H4 (cell line): ENCODE results near the gene SFMBT2. TPM values are rescaled to one million over a fixed set of nuclear protein-coding genes. Genes with fewer than 3 reads are reported as not detected.
A peak's percentile ranks its signal among the peaks of the same experiment; 100 is the strongest.
"Not testable (repeated sequence)": the region's sequence is repeated elsewhere in the genome, so short reads cannot be mapped to it uniquely, and the experiment has no call there.

Source experiments
- DNase-seq: peaks from one replicate; pipeline ENCODE4 v3.0.0-alpha.2; 2015; ENCODE audit warnings: low spot score
- total RNA-seq: library from RNA; depleted of rRNA; stranded (reverse); fragments of >200 nt; shearing (Covaris generic); gene quantifications from 2 replicates; pipeline ENCODE4 v1.2.3, GENCODE V29; 2014

The SFMBT2 gene
- total RNA-seq, 1 experiment from 2014 or later: 0.85 TPM

DNA sequence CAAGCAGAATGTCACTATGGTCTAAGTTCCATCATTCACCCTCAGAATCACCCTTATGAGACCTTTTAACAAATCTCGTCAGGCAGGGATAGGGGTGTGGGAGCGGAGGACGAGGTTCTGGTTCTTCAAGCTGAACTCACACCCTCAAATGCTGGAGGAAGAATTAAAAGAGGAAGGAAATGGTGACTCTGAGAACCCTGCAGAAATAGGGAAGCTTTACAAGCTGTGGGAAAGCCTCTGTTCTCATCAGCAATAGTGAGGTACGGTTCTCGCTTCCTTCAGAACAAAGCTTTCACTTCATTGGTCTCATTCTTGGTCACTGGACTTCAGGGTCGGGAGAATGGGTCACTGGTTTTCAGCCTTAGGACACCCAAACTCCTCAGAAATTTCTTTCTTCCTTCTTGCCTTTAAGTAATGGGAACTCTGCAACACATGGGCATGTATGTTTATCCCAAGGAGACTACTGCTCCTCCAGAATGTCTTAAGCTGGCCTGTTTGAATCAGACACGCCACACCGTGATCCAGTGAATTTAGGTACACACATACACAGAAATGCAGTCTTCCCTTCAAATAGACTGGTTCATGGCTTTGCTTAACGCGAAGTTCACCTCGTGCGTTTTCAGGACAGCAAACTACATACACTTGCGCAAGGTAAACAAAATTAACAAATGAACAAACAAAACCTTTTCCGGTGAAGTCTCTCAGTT lies 226.0 kb downstream of the SFMBT2 start:
- DNase-seq: no peak

DNA sequence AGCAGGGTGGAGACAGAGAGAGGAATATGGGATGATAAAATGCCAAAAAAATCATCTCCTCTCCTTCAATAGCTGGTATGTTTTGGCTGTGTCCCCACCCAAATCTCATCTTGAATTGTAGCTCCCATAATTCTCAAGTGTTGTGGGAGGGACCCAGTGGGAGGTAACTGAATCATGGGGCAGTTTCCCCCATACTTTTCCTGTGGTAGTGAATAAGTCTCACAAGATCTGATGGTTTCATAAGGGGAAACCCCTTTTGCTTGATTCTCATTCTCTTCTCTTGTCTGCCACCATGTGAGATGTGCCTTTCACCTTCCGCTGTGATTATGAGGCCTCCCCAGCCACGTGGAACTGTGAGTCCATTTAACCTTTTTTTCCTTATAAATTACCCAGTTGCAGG lies 226.7 kb downstream of the SFMBT2 start:
- not testable (repeated sequence) for DNase-seq

DNA sequence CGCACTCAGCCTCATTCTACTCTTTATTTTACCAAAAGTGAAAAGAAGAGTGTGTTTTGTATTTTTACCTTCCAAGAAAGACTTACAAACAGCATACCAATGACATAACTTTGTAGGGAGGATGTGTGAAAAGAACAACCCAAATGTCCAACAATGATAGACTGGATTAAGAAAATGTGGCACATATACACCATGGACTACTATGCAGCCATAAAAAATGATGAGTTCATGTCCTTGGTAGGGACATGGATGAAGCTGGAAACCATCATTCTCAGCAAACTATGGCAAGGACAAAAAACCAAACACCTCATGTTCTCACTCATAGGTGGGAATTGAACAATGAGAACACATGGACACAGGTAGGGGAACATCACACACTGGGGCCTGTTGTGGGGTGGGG lies 228.5 kb downstream of the SFMBT2 start:
- DNase-seq: not testable (repeated sequence)

DNA sequence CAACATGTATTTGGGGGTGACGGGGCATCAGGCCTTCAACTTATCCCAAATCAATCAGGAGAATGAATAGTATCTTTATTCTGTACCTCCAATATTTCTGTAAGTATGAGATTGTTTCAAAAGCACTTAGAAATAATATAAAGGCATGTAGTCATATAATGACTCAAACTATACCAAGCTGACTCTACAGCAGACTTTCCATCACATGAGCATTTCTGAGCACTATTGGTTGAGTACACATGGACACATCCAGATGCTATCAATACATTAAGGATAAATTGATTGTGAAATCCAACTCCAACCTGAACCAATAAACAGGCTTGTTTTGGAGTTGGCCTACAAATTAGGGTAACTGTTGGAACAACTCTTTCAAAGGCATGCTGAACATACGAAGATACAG lies 229.4 kb downstream of the SFMBT2 start:
- no peak for DNase-seq

DNA sequence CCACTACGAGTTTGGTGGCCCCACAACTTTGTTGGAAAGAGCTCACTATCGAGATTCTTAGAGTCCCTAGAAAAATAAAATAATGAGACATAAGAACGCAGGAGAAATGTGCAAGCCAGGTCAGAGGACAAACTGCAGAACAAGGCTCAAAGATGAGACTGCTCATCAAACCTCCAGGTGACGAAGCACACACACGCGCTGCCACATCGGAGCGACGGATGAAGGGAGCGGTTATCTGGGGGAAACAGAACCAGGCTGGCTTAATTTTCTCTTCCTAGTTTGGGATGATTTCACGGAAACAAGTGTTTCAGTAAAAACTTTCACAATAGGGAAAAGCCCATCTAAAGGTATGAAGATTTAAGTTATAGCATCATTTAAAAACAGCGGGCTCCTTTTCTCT lies 231.3 kb downstream of the SFMBT2 start:
- no peak for DNase-seq

DNA sequence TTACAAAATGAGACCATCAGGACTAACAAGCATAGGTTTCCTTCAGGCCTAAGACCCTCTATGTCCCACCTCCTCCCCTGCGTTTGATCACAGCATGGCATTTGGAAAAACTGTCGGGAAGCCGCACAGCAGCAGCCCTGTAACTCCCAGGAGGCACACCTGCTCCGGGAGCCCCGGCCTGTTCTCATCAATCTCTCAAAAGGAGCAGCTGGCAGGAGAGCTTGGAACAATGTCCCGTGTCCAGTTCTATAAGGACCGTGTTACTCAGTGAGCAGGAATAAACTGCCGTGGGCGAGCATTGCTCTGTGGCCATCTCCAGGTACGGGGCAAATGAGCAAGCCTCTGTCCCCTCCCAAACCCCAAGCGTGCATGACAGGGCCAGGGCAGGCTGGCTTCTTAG lies 236.9 kb downstream of the SFMBT2 start:
- no peak for DNase-seq

DNA sequence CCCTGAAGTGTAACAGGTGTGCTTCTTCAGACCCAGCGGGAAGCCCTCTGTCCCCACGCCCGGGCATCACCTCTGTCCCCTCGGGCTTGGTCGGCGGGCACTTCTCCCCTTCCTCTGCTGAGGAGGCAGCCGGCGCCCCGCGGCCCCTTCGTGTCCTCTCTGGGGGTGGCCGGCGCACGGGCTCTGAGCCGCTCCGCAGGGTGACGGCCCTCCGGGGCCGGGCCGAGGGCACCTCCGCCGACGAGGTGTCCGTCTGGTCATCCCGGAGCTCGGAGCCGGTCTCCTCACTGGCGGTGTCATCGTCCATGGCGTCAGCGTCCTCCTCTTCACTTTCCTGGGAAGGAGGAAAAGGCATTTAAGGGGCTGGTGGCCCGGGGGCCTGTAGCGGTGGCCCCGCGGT lies 239.0 kb downstream of the SFMBT2 start:
- no peak for DNase-seq

DNA sequence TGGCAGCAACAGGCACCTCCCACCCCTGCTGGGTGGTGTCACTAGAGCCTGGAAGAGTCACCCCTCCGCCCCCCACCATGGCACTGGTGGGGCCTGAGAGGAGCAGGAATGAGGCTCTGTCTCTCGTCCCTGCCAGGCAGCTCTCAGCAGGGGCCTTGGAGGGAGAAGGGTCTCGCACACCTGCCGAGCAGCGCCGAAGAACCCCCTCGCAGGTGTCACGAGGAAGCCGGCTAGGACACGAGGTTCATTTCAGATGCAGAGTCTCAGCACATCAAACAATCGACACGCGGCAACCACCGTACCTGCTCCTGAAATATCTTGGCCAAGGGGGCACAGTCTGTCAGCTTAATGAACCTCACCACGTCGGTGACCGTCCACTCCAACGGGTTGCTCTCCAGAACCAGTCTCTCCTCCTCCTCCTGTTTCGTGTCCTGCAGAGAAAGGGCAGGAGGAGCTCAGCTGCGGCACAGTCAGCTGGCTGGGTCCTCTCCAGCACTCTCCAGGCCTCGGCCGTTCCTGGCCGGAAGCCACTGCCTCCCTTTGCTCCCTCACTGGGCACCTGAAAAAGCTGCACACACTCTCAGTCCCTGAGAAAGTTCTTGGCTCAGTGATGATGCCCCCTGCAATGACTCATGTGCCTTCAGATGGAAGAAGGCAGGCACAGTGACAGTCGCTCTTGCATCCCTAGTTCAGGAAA lies 240.1 kb downstream of the SFMBT2 start:
- no peak for DNase-seq

DNA sequence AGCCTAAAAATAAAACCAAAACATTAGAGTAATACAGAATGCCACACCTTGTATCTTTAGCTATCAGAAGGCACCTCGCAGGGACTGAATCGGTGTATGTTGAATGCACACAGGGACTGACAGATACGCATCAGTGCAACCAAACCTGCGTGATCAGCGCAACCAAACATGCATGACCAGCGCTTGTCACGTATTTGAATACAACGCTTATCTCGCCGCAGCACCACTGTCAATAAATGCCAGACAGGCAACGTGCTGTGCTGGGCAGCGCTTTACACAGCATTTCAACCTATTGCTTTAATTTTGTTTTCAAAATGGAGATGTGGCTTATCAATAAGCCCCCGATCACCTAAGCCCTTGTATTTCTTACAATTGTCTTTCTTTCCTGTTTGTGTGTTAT lies 242.4 kb downstream of the SFMBT2 start:
- DNase-seq: no peak

DNA sequence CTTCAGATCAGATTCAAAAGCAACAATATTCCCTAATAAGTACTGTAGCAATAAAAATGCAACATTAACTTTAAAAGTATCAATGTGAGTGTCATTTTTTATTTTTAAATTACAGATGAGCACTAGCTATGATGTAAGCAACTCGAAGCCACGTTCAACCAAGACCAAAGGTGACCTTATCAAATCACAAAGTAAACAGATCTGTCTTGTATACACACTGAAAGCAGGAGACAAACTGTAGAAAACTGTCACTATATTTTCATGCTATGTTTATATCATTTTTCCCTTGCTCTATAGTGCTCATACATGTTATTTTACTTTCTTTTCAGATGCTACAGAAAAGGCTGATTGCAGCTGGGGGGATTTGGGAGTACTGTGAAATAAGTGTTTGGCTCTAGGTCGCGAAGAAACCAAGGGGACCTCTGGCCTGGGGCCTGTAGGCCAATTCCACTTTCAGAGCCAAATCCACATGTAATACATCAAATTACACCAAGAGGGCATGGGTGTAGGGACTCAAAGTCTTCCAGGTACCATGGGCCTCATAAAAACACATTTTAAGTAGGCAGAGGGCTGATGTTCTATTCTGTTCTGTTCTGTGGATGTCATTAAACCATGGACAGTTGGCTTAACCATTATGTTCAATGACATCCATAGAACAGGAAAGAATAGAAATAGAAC lies 245.2 kb downstream of the SFMBT2 start:
- DNase-seq: no peak

DNA sequence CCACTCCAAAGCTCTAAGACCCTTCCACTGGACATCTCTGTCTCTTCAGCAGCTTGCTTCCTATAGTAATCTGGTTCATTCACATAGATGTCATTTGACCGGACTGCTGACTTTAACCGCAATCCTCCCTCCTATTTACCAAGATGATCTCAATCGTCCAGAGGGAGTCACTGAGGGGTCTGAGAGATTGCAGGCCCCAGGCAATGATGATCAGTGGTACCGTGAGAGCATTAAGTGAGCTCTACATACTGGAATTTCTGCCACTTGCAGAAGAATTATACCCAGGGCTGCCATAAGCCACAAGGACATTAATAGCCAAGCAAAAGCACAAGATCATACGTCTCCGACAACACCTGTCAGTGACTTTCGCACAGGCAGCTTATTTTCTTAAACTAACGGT lies 245.9 kb downstream of the SFMBT2 start:
- DNase-seq: no peak

DNA sequence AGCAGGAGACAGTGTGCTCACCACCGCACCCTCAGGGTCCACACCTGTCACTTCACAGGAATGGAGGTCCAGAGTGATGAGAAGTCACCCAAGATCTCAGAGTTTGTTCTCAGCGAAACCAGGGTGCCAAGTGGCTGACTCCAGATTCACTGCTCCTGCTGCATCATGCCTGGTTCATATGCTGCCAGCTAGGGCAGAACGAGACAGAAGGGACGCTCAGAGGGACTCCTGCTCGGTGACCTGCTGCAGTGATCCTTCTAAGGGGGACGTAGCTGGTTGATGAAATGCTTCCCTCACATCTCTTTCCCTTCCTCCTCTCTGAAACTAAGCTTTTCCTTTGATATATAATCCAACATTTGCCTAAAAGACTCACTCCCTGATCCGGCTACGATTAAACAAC lies 248.5 kb downstream of the SFMBT2 start:
- DNase-seq: no peak

DNA sequence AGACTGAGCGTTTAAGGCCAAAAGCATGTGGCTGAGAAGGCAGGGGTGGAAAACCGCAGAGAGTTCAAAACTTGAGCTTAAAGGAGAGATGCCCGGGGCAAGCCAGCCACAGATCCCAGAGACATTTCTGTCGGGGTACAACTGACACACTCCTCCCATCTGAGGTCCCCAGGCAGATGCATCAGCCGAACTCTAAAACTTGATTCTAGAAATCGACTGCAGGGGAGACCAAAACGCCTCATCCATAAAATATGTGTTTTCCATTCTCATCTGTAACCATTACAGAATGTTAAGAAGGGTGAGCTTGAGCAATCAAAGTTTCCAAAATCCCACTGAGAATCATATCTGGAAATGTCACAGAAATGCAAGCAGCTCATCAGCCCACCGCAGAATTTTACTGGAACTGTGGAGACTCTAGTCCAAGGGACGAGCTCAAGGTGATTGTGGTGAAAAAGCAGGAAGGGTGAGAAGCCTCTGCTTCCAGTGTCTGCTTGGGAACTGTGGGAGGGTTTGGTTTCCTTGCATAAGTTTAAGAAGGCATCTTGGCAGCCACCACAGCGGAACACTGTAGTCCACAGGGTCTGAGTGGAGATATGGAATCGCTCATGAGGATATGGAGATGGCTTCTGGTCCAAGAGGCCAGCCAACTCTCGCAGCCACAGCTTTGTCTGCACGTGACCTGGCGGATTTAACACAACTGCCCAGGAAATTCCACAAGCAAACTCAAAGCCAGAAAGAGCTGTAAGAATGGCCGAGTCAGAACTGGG lies 249.2 kb downstream of the SFMBT2 start:
- DNase-seq: no peak

DNA sequence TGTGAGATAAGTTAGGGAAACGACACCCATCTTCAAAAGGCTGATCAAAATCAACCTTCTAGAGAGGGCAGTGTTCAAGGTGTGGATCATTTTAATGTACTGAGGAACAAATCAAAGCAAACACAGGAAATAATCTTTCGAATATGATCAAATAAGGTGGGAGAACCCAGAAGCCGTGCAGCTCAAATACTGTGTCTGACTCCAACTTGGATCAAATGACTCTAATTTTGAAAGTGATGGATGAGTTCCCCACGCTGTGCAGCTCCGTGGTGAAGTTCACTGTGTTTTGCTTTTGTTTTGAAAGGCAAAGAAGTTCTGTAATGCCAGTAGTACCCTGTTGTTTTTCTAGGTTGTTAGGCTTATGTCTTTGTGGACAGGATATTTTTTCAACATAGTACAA lies 250.9 kb downstream of the SFMBT2 start:
- no peak for DNase-seq

DNA sequence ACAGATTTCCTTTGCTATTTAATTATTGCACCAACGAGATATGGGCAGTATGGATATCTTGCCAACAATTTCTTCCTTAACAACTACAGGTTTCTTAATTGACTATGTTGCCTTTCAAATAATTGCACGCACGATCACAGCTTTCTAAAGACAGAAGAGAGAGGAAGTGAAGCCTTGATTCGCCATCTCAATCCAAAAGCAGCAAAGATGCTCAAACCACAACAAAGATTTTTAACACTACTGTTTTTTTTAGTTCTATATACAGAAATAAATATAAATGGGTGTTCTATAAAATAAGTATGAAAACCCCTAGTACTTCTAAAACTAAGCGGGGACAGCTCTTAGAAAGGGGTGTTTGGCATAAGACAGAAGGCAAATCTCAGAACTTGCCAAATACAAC lies 251.3 kb downstream of the SFMBT2 start:
- DNase-seq: no peak

DNA sequence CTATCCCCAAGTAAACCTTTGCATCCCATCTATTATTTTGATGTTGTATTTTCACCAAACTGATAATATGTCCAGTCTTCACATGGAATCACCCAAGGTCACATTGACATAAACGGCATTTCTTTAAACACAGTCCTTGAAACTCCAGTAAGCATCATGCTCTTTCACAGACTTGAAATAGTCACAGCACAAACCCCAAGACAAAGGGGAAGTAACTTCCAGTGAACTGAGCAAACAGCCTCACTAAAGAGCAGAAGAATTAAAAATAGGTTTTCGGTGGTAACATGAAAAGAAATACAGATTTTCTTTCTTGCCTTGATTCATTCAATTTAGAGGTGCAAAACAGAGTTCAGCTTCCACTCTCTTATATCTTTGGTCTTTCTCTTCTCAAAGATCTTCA lies 253.7 kb downstream of the SFMBT2 start:
- no peak for DNase-seq

DNA sequence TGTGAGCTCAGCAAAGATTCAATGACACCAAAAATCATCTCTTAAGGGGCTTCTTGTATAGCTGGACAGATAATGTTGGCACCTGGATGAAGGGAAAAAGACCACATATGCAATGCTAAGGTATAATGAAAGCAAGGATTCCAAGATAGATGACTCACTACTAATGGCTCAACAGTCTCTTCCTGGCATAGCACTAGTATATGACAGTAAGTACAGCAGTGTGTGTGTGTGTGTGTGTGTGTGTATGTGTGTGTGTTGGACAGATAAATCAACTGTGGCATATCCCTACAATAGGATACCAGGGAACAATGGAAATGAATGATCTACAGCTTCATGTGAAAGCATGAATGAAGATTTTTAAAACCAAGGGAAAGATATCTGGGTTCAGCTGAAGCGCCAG lies 257.1 kb downstream of the SFMBT2 start:
- peak; percentile 3 for DNase-seq

DNA sequence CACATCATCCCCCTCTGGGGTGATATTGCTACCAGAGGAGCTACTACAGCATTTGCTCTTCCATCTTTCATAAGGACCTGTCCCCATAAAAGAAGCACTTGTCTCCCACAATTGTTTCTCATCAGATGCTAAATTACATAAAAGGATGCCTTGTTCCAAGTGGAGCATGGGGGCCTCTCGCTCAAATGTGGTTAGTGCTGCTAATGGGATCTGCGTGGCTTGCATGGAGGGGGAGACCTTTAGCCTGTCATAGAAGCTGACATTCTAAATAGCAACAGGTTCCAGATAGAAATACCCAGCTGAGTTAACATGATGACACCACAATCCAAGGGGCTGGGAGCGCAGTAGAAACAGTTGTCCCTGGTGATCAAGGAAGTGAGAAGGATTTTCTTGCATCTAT lies 257.9 kb downstream of the SFMBT2 start:
- DNase-seq: no peak

DNA sequence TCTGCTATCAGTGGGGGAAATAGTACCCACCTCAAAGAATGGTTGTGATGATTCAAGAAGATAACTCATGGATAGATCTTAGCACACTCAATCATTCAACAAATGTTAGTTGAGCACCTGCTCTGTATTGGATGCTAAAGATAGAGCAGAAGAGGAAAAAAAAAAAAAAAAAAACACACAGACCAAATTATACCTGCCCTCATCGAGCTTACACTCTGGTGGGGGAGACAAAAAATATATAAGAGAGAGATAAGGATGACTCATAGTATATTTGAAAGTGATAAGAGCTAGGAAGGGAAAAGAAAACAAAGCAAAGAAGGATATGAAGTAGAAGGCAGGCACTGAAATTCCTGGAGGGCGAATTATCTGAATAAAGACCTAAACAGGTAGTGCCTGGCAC lies 258.5 kb downstream of the SFMBT2 start:
- DNase-seq: no peak

DNA sequence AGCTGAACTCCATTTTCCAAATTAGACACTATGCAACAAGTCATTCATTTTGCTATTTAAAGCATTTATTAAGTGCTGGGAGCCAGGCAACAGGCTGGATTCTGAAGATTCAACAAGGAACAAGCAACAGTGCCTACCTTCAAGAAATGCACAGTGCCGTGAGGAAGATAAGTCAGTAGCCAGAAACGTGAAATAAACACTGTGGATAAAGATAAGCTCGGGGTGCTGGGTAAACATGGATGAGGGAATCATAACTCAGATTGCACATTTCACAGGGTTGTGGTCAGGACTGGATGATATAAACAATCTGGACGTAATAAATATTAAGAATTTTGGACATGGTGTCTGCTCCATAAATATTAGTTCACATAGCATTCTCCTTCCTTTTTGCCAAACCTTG lies 259.3 kb downstream of the SFMBT2 start:
- DNase-seq: no peak

DNA sequence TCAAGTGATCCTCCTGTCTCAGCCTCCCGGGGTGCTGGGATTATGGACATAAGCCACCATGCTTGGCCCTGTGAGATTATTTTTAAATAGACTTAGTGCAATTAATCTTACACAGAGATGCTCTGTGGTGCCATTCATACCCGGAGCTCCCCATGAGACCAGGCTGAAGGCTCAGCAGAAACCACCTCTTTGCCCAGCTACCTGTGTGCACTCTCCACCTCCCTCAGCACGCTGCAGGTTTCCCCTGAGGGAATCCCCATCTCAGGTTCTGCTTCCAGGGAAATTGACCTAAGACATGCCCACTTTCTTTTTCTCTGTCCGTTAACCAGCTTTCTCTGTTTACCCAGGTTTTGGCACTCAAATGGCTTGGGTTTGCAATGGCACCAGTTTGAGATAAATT lies 260.5 kb downstream of the SFMBT2 start:
- no peak for DNase-seq

DNA sequence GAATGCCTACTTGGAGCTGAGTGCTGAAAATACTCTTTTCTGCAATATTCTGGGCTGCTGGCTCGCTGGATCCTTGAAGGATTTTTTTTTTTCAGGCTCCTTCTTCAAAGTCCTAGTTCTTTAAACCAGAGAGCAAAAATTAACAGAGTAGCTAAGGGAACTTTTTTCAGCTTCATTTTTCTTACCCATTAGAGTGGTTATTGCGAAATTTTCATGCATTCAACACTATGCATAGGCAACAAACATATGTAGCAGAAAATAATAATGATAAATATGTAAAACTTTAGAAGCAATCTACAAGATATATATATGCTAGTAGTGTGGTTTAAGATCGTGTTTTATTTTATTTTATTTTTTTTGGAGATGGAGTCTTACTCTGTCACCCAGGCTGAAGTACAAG lies 264.6 kb downstream of the SFMBT2 start:
- DNase-seq: no peak
